Eye (tissue), 1 donor: ENCODE data around the gene TMOD2.

Experiments
- DNase-seq: peaks from one replicate; pipeline ENCODE4 v3.0.0-alpha.2; 2015

The TMOD2 gene

DNA sequence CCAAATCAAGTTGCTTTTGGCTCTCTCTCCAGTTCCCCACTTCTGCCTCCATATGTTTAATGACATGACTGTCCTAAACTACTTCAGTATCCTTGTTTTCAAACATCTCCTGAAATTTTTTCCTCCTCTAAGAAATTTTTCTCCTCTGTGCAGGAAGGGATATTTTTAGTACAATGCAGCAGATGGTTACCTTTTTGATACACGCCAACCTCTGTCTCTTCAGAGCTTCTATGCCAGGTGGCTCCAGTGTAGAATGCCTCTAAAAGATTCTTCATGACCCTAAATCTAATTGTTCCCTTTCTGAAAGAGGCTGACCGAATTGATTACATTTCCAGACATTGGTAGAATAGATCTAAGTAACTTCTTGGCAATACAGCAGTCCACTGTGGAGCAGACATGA is 111.7 kb downstream of the TMOD2 start:
- no peak for DNase-seq

DNA sequence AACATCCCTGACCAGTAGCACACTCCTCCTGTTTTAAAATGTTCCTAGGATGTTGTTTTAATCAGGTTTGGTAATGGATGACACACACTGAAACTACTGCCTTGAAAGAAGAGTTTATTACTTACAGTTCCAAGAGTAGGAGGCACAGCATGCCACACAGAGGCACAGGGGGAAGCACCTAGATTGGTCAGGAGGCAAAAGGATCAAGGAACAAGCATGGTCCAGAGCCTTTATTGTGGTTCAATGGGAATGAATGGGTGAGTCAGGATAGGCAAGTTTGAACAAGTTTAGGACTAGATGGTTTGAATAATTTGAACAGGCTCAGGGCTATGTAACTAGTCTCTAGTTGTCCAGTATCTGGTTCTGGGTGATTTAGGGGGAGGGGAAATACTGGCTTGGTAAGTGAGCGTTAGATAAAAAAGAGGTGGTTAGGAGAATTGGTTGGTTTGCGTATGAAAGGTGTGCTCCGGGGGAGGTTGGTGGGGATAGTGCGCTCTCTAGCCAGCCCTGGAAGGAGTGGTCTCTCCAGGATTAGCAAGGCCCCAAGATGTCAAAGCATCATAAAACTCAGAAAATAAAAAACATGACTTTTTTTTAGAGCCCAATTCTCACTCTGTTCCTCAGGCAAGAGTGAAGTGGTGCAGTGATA is 113.1 kb downstream of the TMOD2 start:
- no peak for DNase-seq

- DNase-seq = no peak
These were observed 113.9 kb downstream of the TMOD2 start for GRCh38 chr15:51865317-51865716.
